Lung (tissue), 12 donors: Measurements from ENCODE around the gene MSH3. TPM values are rescaled to one million over a fixed set of nuclear protein-coding genes. Genes with fewer than 3 reads are reported as not detected.
"Not testable (repeated sequence)": the region's sequence is repeated elsewhere in the genome, so short reads cannot be mapped to it uniquely, and the experiment has no call there.

ENCODE experiments used
- ATAC-seq: fragments of 200-7000 bp; cut with Tn5 transposase; one replicate; pipeline ENCODE4 v1.9.1; 2020; ENCODE audit warnings: moderate number of reproducible peaks; ENCODE audit not compliant: insufficient read depth, low FRiP score
- DNase-seq, 3 donors: peaks; one replicate each; pipeline ENCODE4 v3.0.0-alpha.2; 2013 to 2017
- H3K27ac ChIP-seq, 2 donors: one replicate each; pipeline ENCODE4 v1.5.1; 2013; ENCODE audit warnings: mild to moderate bottlenecking in 2 of 2, moderate library complexity in 2 of 2, control low read depth in 1 of 2, inconsistent platforms in 1 of 2, low read depth in 1 of 2, low read length in 1 of 2
- H3K27me3 ChIP-seq, 3 donors: one replicate each; pipeline ENCODE4 v1.5.1; 2013; ENCODE audit warnings: low read length in 2 of 3; ENCODE audit not compliant: control insufficient read depth in 3 of 3, insufficient read depth in 3 of 3
- H3K36me3 ChIP-seq, 4 donors: one replicate each; pipeline ENCODE4 v1.5.1; 2013; ENCODE audit warnings: low read length in 4 of 4, mild to moderate bottlenecking in 1 of 4, moderate library complexity in 1 of 4; ENCODE audit not compliant: control insufficient read depth in 4 of 4, insufficient read depth in 4 of 4
- H3K4me1 ChIP-seq, 5 donors: one replicate each; pipeline ENCODE4 v1.5.1; 2013; ENCODE audit warnings: low read length in 5 of 5, mild to moderate bottlenecking in 2 of 5, moderate library complexity in 1 of 5; ENCODE audit not compliant: control insufficient read depth in 5 of 5, insufficient read depth in 5 of 5
- H3K4me3 ChIP-seq: one replicate; pipeline ENCODE4 v1.5.1; 2013; ENCODE audit warnings: mild to moderate bottlenecking, control low read depth, moderate library complexity
- H3K9ac ChIP-seq, 2 donors: one replicate each; pipeline ENCODE4 v1.5.1; 2013; ENCODE audit warnings: low read length in 2 of 2, control low read depth in 1 of 2; ENCODE audit not compliant: insufficient read depth in 1 of 2
- H3K9me3 ChIP-seq, 4 donors: one replicate each; pipeline ENCODE4 v1.5.1; 2013; ENCODE audit warnings: low read length in 3 of 4, mild to moderate bottlenecking in 1 of 4, moderate library complexity in 1 of 4; ENCODE audit not compliant: control insufficient read depth in 4 of 4, insufficient read depth in 3 of 4
- WGBS, 2 donors: extraction: QIAGEN DNeasy Blood & Tissue Kit; methylation state at CpG; one replicate each; pipeline ENCODE4 v1.1.7; 2013; 5-methylcytosine and 5-hydroxymethylcytosine counted together
- polyA plus RNA-seq, 2 donors: library from polyadenylated mRNA; stranded (reverse); fragments of 200-250 nt; gene quantifications; one replicate each; pipeline ENCODE4 v1.2.1, GENCODE V29; 2013
- total RNA-seq, 2 donors: library from RNA; depleted of rRNA in 1 of 2; stranded (reverse); fragments of >200 nt in 1 of 2; gene quantifications; one replicate each; pipeline ENCODE4 v1.2.1, GENCODE V29; 2014 to 2021
- TF ChIP-seq, protein P1 (sequence below): IDR thresholded peaks from 2 replicates; pipeline ENCODE4 v1.5.1; 2012; ENCODE audit warnings: mild to moderate bottlenecking; ENCODE audit errors: control extremely low read depth, extremely low read depth
- donor health status: control.
- donor health status: control.
- donor health status: Bipolar disorder and iron deficiency.
- donor health status: healthy.
- donor health status: DM: yes; HTN: yes; CAD: no.

Gene MSH3
- total and polyA plus RNA-seq, 4 donors = 2.8 to 29.0 (median 9.6) TPM

DNA sequence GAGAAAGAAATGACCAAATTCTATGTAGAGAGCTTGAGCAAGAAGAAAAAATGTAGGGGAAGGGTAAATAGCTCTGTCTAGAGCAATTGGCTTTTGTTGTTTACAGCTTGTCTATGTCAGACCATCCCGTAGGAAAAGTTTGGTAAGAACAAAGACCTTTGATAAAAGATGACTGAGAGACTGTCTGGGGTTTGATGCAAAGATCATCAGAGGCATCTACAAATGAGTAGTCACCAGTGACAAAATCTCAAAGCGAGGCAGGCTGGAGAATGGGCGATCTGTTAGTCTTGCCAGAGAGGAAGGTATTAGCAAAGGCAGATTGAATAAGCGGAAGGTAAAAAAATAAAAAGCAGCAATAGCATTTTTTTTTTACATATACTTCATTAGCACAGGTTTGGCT is 180.7 kb downstream of the MSH3 start:
- no peak for DNase-seq
- whole genome bisulfite sequencing, 2 donors = 93 to 96% methylated on average over 4 of the region's 4 CpGs
- H3K36me3 ChIP-seq = peaks cover 0 to 2% (median 0%) of the 10 kb centered on the region in 4 donors
- no peak for ATAC-seq
- H3K4me3 ChIP-seq = no peak overlapping the region
- no peak overlapping the region for H3K27ac ChIP-seq
- H3K9me3 ChIP-seq = no peaks in the 10 kb centered on the region
- H3K27me3 ChIP-seq = no peaks in the 10 kb centered on the region
- H3K9ac ChIP-seq = no peak overlapping the region
- H3K4me1 ChIP-seq = no peaks in the 10 kb centered on the region
- TF ChIP-seq, protein P1, sequence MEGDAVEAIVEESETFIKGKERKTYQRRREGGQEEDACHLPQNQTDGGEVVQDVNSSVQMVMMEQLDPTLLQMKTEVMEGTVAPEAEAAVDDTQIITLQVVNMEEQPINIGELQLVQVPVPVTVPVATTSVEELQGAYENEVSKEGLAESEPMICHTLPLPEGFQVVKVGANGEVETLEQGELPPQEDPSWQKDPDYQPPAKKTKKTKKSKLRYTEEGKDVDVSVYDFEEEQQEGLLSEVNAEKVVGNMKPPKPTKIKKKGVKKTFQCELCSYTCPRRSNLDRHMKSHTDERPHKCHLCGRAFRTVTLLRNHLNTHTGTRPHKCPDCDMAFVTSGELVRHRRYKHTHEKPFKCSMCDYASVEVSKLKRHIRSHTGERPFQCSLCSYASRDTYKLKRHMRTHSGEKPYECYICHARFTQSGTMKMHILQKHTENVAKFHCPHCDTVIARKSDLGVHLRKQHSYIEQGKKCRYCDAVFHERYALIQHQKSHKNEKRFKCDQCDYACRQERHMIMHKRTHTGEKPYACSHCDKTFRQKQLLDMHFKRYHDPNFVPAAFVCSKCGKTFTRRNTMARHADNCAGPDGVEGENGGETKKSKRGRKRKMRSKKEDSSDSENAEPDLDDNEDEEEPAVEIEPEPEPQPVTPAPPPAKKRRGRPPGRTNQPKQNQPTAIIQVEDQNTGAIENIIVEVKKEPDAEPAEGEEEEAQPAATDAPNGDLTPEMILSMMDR = no peak

DNA sequence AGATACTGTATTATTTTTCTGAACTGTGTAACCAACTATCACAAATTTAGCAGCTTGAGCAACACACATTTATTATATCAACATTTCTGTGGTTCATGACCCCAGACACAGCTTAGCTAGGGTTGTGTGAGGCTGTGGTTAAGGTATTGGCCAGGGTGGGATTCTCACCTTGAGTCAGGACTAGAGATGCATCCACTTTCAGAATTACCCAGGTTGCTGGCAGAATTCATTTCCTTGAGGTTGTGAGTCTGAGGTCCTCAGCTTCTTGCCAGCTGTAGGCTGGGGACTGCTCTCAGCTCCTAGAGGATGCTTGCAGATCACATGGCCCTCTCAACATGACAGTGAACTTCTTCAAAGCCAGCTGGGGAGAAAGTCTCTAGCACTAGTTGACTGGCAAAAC is 183.2 kb downstream of the MSH3 start:
- DNase-seq = no peak

DNA sequence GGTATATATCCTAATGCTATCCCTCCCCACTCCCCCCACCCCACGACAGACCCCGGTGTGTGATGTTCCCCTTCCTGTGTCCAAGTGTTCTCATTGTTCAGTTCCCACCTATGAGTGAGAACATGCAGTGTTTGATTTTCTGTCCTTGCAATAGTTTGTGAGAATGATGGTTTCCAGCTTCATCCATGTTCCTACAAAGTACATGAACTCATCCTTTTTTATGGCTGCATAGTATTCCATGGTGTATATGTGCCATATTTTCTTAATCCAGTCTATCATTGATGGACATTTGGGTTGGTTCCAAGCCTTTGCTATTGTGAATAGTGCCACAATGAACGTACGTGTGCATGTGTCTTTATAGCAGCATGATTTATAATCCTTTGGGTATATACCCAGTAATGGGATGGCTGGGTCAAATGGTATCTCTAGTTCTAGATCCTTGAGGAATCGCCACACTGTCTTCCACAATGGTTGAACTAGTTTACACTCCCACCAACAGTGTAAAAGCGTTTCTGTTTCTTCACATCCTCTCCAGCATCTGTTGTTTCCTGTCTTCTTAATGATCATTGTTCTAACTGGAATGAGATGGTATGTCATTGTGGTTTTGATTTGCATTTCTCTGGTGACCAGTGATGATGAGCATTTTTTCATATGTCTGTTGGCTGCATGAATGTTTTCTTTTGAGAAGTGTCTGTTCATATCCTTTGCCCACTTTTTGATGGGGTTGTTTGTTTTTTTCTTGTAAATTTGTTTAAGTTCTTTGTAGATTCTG is 186.8 kb downstream of the MSH3 start:
- H3K36me3 ChIP-seq, DNase-seq, H3K9me3 ChIP-seq, ATAC-seq, H3K27me3 ChIP-seq, H3K4me1 ChIP-seq, H3K27ac ChIP-seq, H3K4me3 ChIP-seq, H3K9ac ChIP-seq: not testable (repeated sequence)
- WGBS, 2 donors = 83 to 91% methylated on average over 5 to 6 of the region's 6 CpGs

More for the DNA sequence above, 183.2 kb downstream of the MSH3 start:
- Histone ChIP-seq H3K4me3 (no peak overlapping the region), H3K27ac (no peak overlapping the region), H3K4me1 (no peaks in the 10 kb centered on the region), H3K9ac (no peak overlapping the region), H3K9me3 (no peaks in the 10 kb centered on the region), H3K36me3 (no peaks in the 10 kb centered on the region), H3K27me3 (no peaks in the 10 kb centered on the region)
- TF ChIP-seq, protein P1 = no peak
- ATAC-seq = no peak

- H3K9ac ChIP-seq, H3K9me3 ChIP-seq, H3K27ac ChIP-seq, H3K4me1 ChIP-seq, H3K4me3 ChIP-seq, H3K36me3 ChIP-seq, ATAC-seq, H3K27me3 ChIP-seq, DNase-seq: not testable (repeated sequence)
- 87 to 90% methylated on average over 8 of the region's 8 CpGs for WGBS, 2 donors
Observed at GRCh38 chr5:80846422-80846821, 192.0 kb downstream of the MSH3 start.

GRCh38 chr5:80850168-80850567 is 195.7 kb downstream of the MSH3 start:
- H3K27ac ChIP-seq, H3K36me3 ChIP-seq, H3K4me1 ChIP-seq, ATAC-seq, H3K4me3 ChIP-seq, H3K27me3 ChIP-seq, H3K9me3 ChIP-seq, H3K9ac ChIP-seq, DNase-seq: not testable (repeated sequence)
- WGBS, 2 donors = 94 to 100% methylated on average over 1 of the region's 1 CpG
